ENCODE measurements around the gene TANGO6.

DNA sequence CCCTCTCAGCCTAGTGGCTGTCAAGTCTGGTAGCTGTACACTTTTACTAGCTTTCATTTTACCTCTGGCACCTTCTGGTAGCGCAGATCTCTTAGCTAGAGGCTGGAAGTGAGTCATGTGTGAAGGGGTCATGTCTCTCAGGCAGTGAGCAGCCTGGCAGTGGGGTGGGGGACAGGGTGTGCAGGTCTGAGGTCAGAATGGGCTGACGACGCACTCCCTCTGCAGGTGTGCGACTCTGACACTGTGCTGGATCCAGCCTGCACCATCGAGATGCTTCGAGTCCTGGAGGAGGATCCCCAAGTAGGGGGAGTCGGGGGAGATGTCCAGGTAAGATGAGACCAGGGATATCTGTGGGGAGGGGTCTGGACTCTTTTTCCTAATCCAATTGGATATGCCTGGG lies 269.9 kb downstream of the TANGO6 start:
- TF ChIP-seq, protein P1, sequence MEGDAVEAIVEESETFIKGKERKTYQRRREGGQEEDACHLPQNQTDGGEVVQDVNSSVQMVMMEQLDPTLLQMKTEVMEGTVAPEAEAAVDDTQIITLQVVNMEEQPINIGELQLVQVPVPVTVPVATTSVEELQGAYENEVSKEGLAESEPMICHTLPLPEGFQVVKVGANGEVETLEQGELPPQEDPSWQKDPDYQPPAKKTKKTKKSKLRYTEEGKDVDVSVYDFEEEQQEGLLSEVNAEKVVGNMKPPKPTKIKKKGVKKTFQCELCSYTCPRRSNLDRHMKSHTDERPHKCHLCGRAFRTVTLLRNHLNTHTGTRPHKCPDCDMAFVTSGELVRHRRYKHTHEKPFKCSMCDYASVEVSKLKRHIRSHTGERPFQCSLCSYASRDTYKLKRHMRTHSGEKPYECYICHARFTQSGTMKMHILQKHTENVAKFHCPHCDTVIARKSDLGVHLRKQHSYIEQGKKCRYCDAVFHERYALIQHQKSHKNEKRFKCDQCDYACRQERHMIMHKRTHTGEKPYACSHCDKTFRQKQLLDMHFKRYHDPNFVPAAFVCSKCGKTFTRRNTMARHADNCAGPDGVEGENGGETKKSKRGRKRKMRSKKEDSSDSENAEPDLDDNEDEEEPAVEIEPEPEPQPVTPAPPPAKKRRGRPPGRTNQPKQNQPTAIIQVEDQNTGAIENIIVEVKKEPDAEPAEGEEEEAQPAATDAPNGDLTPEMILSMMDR (IDR thresholded peaks at IDR 0.05), result no peak
- TF ChIP-seq EZH2phosphoT487 (IDR thresholded peaks at IDR 0.05), result no peak
